Raji (cell line): Measurements from ENCODE around the gene PACS2.

Experiments
- POLR2A ChIP-seq: IDR thresholded peaks from 2 replicates; pipeline ENCODE4 v1.6.1; 2011; ENCODE audit warnings: low read depth, low read length, control low read depth; ENCODE audit not compliant: insufficient read depth

Gene PACS2

DNA sequence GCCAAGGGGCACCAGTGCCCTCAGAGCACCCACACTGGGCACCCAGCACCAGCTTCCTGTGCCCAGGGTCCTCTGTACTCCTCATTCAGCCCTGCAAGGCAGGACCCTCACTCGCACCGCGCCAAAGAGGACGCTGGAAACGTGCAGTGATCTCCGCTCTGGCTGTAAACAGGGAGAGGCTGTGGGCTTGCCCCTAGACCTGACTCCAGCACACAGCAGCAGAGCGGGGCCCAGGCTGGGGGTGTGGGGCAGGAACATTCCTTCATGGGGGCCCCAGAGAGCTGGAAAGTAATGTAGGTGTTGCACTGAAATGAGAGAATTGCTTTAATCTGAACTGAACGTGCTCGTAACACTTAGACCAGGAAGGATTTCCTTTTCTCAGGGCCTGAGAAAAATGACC is 8.8 kb upstream of the PACS2 start:
- TF ChIP-seq POLR2A, result no peak

DNA sequence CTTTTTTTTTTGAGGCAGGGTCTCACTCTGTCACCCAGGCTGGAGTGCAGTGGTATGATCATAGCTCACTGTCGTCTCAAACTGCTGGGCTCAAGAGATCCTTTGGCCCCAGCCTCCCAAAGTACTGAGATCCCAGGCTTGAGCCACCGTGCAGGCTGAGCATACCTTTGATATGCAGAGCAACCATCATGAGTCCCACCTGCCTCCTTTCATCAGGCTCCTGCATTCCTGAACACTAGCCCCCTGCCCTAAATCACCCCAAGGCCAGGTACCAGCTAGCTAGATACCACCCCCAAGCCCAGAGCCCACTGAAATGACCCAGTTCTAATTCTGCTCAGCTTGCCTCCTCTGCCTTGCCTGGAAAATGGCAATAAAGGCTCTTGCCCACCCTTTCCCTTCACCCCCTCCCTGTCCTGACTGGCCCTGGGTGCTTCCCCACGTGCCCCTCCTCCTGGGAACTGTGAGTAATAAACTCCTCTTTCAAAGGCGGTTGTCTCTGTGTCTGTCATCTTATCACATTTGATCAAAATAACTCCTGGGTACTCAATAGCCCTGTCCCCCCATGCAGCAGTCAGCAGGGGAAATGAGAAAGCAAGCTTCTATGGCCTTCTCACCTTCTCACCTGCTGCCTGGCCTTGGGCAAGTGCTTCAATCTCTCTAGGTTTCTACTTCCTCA is 7.4 kb upstream of the PACS2 start:
- no peak for TF ChIP-seq POLR2A

DNA sequence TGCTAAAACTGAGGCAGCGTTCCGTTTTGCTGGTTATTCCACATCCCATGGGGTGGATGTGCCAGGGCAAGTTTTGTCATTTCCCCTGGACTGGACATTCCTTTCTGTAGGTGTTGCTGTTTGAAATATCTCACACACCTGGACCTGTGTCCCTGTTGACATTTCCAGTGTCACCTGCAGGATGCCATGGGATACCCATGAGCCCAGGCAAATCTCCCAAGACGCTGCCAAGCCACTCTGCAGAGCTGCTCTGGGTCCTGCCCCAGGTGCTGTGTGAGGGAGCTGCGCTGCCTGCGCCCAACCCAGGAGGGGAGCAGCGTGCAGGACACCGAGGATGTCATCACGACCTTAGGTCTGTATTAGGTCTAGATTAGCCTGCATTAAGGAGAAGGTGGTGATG is 5.2 kb upstream of the PACS2 start:
- TF ChIP-seq POLR2A, result no peak

DNA sequence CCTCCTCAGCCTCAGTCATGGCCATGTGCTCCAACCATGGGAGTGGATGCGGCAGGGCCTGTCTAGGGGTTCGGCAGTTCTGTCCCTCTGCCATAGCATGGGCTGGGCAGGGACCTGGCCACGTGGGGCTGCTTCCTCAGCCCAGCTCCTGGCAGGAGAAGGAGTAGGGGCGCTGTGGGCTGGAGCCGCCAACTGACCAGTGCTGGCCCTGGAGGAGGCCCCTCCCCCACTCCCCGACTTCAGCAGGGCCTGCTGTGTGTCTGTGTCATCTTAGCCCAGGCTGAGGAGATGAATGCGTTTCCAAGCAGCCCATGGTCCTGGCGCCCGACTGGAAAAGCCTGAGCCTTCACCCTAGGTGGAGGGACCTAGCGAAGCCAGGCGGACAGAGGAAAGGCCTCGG is 2.7 kb upstream of the PACS2 start:
- no peak for TF ChIP-seq POLR2A

DNA sequence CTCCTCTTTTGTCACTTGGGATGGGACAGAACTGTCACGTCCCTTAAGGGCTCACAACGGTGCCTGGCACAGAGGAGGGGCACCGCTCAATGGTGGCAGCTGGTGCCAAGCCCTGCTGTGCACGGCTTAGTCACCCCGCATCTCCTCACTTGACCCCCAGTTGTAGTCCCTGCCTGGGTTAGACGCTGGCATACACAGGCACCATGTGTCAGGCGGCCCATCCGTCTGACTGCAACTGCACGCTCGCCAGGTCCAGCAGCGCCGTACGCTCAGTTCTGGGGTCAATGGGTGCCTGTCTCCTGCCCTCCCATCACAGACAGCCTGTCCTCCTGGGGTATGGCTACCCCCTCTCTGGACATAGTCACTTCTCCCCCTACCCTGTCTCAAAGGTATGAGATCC is 1.6 kb upstream of the PACS2 start:
- no peak for TF ChIP-seq POLR2A

DNA sequence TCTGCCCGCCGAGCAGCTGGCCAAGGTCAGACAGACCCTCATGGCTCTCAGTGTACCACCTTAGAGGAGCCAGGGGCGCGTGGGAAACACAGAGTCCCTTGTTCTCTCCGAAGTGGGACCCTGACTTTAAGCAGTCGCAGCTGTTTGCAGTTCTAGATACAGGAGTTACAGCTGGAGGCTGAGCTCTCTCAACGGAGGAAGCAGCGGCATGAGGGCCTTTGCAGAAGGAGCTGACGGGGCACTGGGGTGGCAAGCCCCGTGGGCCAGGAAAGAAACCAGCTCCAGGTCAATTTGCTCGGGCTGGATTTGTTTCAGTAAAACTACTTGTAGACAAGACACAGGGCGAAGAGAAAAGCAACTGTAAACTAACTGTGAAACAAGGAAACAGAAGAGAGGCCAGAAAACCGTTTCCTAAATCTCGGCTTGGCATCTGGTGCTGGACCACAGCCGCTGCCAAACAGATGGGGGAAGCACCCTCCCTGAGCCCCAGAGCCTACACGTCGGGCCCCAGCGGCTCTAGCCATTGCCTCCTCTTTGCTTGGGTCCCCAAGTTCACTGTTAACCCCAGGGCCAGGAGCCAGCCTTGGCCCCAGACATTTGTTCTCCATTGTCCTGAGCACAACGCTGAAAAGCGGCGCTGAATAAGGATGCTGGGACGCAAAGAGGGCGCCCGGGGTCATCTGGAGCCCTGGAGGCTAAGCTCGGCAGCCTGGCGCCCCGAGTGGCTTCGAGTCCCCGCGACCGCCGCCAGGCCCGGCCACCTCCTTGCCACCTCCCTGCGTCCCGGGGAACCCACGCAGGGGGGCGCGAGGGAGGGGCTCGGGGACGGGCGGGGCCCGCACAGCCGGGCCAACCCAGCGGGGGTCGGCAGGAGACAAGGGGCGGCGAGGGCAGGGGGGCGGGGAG is 914 bp upstream of the PACS2 start:
- TF ChIP-seq POLR2A, result no peak

DNA sequence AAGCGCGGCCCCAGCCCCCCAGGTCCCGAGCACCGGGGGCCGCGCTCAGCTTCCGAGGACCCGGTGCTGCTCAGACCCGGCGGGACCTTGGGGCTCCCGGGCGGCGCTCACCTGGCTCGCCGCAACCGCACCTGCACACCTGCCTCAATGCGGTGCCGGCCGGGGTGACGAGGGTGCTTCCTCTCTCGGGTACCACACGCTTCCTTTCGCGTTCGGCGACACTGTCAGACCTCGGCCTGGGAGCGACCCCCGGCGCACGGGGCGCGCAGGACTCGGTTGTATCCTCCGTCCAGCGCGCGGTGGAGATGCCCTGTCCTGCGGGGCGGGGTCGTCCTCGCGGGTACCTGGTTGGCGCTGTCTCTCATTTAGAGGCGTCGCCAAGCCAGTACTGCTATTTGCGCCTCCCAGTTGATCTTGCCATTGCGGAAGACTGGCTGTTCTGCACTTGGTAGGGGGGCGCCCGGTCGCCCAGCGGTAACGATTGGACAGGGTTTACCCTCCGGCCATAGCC is 718 bp downstream of the PACS2 start:
- no peak for TF ChIP-seq POLR2A

DNA sequence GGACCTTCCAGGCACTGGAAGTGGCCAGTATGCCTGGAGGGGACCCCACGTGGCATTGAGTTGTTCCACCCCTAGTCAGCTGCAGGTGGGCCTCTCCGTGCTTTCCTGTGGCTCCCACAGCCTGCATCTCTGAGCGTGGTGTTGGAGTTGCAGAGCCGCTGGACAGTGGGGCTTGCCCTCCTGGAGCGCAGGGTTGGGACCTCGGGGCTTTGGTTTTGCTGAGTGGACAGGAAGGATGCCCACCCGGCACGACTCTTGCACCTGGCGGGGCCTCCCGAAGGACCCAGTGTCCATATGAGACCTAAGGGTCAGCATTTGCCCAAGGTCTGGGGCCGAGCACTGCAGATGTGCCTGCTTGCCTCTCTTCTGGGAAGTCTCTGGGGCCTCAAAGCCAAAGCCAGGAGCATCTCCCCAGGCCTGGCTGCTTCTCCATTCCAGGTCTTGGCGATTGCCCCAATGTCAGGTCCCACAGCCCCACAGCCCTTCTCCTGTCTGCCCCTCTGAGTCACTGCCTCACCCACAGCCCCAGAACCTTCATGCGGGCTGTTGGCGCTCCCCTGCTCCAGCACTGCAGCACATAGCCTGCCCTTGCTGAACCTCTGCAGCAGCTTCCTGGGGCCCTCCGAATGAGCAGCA is 1.5 kb downstream of the PACS2 start:
- no peak for TF ChIP-seq POLR2A

DNA sequence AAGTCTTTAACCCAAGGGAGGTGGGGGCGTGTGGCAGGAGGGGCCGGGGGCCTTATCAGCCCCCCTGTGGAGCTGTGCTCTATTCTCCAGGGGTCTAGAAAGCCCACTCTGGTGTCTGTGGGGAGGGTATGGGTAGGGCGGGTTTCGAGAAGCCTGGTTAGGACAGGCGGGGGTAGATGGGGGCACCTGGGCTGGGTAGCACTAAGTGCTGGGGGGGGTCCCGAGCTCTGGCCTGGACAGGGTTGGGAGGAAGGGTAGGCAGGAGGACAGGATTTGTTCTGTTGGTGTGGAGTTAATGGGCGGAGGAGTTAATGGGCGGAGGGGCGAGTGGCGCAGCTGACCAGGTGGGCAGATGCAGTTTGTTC is 2.0 kb downstream of the PACS2 start:
- TF ChIP-seq POLR2A, result no peak

DNA sequence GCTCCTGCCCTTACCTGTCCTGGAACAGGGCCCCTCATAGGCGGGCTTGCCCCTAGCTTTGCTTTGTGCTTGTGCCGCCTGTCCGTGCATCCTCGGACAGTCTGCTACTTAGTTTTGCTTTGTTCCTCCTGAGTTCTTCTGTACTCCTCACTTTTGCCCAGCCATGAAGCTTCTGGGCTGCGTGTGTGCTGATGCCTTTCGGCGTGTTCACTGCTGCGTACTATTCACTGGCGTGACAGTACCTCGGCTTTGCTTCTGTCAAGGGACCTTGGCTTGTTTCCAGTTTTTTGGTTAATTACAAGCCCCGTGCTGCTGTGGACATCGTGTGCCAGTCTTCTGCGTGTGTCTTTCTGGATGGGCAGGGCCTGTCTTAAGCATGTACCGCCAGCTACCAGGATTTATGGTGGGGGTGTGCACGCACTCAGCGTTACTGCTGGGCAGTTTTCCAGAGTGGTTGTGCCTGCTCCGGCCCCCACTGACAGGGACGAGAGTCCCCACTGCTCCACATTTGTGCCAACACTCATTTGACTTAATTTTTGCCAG is 2.5 kb downstream of the PACS2 start:
- no peak for TF ChIP-seq POLR2A

DNA sequence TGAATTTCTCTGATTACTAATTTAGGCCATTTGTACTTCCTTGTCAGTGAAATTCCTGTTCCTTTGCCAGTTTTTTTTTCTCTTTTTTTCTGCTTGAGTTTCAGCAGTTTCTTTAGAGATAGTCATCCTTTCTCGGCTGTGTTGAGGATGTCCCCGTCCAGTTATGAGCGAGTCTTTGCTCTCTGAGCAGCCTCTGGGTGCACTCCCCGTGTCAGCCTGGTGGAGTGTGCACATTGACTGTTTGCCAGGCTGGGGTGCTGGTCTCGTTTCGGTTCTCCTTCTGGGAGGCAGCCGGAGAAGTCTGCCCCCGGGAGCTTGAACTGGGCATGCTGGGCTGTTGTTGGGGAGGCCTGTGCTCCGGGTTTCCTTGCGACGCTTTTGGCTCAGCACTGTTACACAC is 3.0 kb downstream of the PACS2 start:
- TF ChIP-seq POLR2A, result no peak

DNA sequence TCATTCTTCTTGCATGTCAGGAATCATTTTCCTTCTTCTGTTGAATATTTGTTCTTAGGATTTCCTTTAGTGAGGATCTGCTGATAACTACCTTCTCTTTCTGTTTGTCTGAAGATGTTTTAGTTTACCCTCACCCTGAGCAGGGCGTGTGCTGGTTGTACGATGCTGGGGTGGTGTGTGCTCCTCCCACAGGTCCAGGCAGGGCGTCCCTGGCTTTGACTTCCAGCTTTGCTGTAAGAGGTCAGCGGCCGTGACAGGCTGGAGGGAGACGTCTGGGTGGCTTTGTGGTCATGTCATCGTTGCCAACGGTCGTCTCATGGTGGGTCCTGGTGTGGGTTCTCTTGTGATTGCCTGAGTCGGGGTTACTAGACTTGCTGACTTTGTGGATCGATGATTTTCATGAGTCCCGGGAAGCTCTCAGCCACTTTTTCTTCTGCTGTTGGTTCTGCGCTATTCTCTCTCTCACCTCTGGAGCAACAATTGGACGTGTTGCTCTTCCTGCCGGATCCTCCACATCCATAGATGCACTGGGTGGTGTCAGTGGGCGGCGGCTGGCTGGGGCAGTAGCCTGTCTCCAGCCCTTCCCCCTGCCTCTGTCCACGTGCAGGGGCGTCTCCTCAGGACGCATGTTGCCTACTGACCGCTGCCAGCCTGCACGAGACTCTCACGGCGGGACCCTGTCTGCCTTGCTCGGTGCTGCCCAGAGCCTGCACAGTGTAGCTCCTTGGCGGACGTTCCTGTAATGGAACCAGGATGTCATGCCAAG is 8.4 kb downstream of the PACS2 start:
- TF ChIP-seq POLR2A, result no peak

DNA sequence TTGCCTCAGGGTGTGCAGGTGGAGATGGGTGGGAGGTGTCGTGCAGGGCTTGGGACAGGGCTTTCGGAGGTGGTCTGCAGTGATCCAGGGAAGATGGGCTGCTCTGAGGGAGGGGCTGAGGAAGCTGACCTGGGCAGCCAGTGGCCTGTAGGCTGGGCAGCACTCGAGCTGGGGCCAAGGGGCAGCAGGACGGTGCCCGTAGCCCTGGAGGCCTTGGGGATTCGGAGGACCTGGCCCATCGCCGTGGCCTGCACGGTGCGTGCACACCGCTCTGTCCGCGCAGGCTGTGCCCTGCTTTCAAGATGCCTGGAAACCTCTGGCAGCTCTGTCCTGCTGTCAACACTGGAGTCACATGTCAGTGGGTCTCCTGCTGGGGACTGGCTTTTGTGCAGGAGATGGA is 9.1 kb downstream of the PACS2 start:
- TF ChIP-seq POLR2A, result no peak

DNA sequence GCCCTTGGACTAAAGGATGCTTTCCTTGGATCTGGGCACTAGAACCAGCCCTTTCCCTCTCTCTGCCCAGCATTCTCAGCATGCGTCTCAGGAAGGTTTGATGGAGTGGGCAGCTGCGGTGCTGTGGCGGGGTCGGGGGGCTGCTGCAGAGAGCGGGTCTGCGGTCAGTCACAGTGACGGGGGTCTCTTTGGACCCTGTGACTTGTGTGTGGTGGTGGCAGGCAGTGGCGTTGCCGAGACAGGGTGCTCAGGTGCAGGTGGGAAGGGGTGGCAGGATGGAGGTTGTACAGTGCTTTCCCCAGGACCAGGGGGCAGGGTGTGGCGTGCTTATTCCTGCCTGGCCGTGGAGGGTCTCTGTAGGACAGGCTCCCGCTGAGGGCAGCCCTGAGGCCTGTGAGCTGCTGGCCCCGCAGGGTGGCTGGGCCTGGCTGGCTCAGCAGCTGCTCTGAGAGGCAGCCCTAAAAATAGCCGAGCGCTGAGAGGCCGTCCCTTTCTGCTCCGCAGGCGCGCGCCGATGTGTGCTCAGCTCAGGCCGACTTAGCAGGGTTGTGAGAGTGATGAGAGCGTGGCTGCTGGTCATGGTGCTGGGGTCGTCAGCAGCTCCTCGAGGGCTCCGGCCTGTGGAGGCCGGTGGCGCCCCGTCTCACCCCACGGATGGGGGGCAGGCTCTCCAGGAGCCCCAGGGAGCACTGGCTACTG is 9.7 kb downstream of the PACS2 start:
- TF ChIP-seq POLR2A, result no peak
